Ureter (tissue), 1 donor: ENCODE measurements around the gene APBA1. TPM values are rescaled to one million over a fixed set of nuclear protein-coding genes. Genes with fewer than 3 reads are reported as not detected.

Experiments used
- DNase-seq: peaks from one replicate; pipeline ENCODE4 v3.0.0-alpha.2; 2020; ENCODE audit warnings: low spot score
- total RNA-seq: library from RNA; stranded (reverse); gene quantifications from one replicate; pipeline ENCODE4 v1.2.4, GENCODE V29; 2023
- donor health status: DM: yes; HTN: yes; CAD: no.

The APBA1 gene
- total RNA-seq, 1 donor from 2014 or later = 21.1 TPM

GRCh38 chr9:69526699-69527098 is 145.5 kb downstream of the APBA1 start:
- DNase-seq = no peak

DNA sequence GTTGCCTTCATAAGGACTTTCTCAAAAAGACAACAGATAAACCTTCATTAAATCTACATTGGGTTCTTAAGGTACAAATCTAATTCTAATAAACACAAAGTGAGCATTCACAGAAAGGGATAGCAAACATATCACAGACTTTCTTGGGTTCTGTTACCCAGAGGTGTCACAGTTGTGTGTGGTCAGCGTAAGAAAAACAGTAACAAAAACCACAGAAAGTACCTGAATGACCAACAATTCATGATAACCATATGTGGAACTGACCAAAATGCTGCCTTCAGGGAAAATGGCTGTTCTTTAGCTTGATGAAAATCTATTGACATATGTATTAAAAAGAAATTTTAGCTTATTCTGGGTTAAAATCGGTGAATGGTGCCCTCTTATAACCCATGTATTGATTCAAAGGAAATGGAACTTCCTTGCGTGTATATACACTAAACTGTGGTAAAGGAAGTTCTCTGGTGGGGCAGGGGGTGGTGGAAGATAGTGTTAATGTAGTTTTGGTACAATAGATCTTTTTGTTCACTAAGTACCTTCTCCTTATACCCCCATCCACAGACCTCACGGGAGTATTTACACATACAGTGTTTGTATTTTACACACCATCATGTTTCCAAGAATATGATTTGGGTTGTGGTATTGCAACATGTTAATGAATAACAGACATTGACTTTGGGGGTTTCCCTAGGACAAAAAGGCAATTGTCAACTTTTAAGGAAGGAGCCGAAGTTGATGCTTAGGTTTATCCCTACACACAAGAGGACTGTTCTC is 152.5 kb downstream of the APBA1 start:
- no peak for DNase-seq

GRCh38 chr9:69516353-69517322 is 155.5 kb downstream of the APBA1 start:
- DNase-seq = no peak

GRCh38 chr9:69515810-69516209 is 156.4 kb downstream of the APBA1 start:
- DNase-seq = no peak

GRCh38 chr9:69513141-69513820 is 158.9 kb downstream of the APBA1 start:
- DNase-seq = no peak

GRCh38 chr9:69504058-69504457 is 168.1 kb downstream of the APBA1 start:
- no peak for DNase-seq

- no peak for DNase-seq
Observed at GRCh38 chr9:69502671-69503301, 169.4 kb downstream of the APBA1 start.

DNA sequence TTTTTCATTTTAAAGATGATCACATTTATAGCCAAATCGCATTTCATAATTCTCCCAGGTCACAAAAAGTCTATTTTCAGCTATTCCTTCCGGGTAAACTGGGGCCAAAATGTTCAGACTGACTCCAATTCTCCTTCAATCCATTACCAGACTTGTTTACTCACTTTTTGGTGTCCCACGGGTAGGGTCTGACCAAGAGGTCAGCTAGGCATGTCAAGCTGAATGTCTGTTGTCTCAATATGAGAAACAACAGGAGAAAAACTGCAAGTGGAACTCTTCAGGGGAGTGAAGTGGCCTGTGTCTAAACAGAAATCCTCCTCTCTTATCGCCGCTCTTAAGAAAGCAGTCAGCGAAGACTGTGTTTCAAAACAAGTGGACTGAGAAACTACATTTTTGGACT is 171.3 kb downstream of the APBA1 start:
- DNase-seq = no peak

- DNase-seq = no peak
Observed at GRCh38 chr9:69499959-69500358, 172.2 kb downstream of the APBA1 start.

DNA sequence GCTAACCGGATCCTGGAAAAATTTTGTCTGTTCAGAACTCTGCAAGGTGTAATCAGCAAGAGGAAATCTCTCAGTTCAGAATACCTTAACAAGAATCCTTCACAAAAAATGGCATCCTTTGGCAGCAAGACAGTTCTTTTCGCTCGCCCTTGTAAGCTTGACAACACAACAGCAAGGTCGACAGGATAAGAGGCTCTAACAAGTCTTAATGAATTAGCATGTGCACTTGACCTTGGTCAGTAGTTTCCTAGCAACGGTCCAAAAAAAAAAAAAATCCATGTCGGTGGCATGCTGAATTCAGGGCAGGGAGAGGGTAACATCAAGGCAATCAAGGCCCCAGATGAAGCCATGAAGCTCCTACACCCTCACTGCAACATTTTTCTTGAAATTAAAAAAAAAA is 172.8 kb downstream of the APBA1 start:
- DNase-seq = no peak

DNA sequence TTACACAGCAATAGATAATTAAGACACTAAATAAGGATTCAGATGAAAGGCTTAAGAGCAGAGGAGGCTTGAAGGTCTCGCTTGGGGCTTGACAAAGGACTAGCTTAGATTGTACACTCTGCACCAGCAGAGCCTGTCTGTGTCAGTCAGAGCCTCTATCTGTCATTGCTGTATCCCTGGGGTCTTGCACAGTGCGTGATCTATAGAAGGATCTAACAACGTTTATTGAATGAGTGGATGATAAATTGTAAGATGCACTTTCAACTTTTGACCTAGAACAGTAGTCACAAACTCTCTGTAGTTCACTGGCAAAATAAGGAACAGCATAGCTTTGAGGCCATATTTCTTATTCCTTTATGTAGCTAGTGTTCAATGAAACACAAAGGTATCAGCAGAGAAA is 173.7 kb downstream of the APBA1 start:
- DNase-seq = no peak

DNA sequence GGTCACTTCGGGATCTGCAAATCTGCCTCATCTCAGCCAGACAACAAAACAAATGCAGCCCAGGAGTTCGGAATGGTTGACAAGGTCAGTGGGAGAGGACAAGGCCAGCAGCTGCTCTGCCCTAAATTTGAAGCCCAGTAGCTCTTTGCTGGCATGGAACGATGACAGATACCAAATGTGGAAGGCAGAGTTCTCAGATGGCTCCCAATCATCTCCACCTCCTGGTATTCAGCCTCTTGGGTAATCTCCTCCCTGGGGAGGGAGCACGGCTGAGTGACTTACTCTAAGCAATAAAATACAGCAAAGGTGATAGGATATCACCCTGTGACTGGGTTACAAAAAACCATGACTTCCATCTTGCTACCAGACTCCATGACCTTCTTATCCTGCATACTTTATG is 174.4 kb downstream of the APBA1 start:
- DNase-seq = no peak

- DNase-seq = no peak
Observed at GRCh38 chr9:69496846-69497450, 175.2 kb downstream of the APBA1 start.

- no peak for DNase-seq
Observed at GRCh38 chr9:69495296-69495695, 176.9 kb downstream of the APBA1 start.

DNA sequence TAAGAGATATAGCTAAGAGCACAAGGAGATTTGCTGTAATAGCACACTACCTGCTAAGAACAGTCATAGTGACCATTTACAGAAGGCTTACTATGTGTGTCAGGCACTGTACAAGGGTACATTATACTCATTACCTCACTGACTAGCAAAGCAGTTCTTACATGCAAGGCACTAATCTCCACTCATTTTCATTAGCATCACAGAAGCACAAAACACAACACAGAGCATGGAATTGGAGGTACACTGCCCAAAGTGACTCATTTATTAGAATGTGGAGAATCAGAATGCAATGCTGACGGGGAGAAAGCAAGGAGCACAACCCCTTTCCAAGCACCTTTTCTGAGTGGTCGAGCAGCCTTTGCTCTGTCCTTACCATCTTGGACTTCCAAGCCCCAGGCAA is 177.4 kb downstream of the APBA1 start:
- no peak for DNase-seq

DNA sequence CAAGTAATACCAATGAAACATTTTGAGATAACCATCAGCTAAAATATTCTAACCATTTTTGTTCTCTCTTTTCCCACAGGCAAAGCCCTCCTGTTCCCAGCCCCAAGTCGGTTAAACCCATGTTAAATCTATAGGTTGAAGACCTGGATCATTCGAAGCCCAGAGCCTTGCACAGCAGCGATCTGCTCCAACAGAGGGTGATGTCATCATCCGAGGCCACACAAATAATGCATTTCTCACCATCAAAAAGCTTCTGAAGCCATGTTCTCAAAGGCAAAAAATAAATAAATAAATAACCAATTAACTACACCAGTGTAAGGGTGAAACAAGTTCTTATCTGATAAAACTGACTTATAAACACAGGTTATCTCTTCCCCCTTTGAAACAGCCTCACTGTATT is 178.0 kb downstream of the APBA1 start:
- DNase-seq = no peak

GRCh38 chr9:69486498-69486897 is 185.7 kb downstream of the APBA1 start:
- DNase-seq = no peak

- DNase-seq = no peak
Observed at GRCh38 chr9:69485466-69485865, 186.7 kb downstream of the APBA1 start.

GRCh38 chr9:69483886-69484422 is 188.2 kb downstream of the APBA1 start:
- no peak for DNase-seq

DNA sequence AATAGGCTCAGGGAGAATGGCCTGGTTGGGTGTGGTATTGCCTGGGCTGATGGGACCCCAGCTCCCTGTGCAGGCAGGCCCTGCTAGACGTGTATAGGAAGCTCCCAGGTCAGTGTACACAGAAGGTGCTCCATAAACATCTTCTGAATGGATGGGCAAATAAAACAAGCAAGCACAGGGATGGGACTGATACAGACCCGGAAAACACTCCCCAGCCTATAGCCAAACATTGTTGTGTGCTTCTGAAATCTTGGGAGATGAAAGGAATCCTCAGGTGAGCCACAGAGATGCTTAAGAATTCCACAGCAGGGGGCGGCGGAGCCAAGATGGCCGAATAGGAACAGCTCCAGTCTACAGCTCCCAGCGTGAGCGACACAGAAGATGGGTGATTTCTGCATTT is 195.4 kb downstream of the APBA1 start:
- DNase-seq = no peak

DNA sequence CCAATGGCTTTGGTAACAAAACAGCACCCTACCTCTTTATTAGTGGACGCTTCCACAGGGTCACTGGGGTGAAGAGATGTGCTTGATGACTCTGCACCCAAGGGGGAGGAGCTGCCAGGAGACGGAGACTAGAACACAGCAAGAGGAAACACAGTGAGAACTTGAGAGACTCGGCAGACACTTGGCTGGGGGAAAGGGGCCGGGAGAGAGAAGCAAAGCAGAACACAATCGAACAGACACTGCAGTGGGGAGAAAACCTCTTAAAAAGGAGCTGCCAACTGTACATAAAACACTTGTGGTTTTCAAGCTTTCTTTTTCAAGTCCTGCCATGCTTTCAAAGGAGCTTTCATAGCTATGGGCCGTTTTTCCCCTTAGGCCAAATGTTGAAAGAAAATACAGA is 196.2 kb downstream of the APBA1 start:
- DNase-seq = no peak
